Osteoblast (primary cell): Measurements from ENCODE around the gene UBR3. TPM values are rescaled to one million over a fixed set of nuclear protein-coding genes. Genes with fewer than 3 reads are reported as not detected.

Experiments
- DNase-seq: peaks from one replicate; pipeline ENCODE4 v3.0.0; 2011; ENCODE audit warnings: low spot score, mixed read lengths; ENCODE audit not compliant: insufficient read length; ENCODE audit errors: missing footprints
- H2AFZ ChIP-seq: 2 replicates; pipeline ENCODE4 v1.6.0; 2011; ENCODE audit warnings: mild to moderate bottlenecking, low read length
- H3K27ac ChIP-seq: 2 replicates; pipeline ENCODE4 v1.5.1; 2011; ENCODE audit warnings: mild to moderate bottlenecking, low read depth, low read length, moderate library complexity
- H3K27me3 ChIP-seq: 2 replicates; pipeline ENCODE4 v1.6.0; 2012; ENCODE audit warnings: mild to moderate bottlenecking, control low read depth, inconsistent platforms, low read length, moderate library complexity; ENCODE audit not compliant: insufficient read depth
- H3K36me3 ChIP-seq: 2 replicates; pipeline ENCODE4 v1.5.1; 2011; ENCODE audit warnings: mild to moderate bottlenecking, low read length, control low read depth, moderate library complexity; ENCODE audit not compliant: insufficient read depth
- H3K4me1 ChIP-seq: 2 replicates; pipeline ENCODE4 v1.5.1; 2011; ENCODE audit warnings: mild to moderate bottlenecking, low read length, control low read depth, moderate library complexity; ENCODE audit not compliant: insufficient read depth
- H3K4me2 ChIP-seq: 2 replicates; pipeline ENCODE4 v1.6.0; 2011; ENCODE audit warnings: mild to moderate bottlenecking, low read length; ENCODE audit not compliant: insufficient read depth
- H3K4me3 ChIP-seq: fragments of 200-600 bp; sonication (generic); 3 replicates; pipeline ENCODE4 v1.5.1; 2012; ENCODE audit warnings: mild to moderate bottlenecking, low read length, inconsistent platforms; ENCODE audit not compliant: insufficient read depth
- H3K79me2 ChIP-seq: 2 replicates; pipeline ENCODE4 v1.6.0; 2012; ENCODE audit warnings: mild to moderate bottlenecking, low read length, control low read depth, inconsistent platforms; ENCODE audit not compliant: insufficient read depth
- H3K9me3 ChIP-seq: 2 replicates; pipeline ENCODE4 v1.5.1; 2011; ENCODE audit warnings: low read depth, low read length, control low read depth
- H4K20me1 ChIP-seq: 2 replicates; pipeline ENCODE4 v1.6.0; 2012; ENCODE audit warnings: mild to moderate bottlenecking, low read length, control low read depth; ENCODE audit not compliant: insufficient read depth
- CTCF ChIP-seq: IDR thresholded peaks from 2 replicates; pipeline ENCODE4 v1.5.1; 2011; ENCODE audit warnings: mild to moderate bottlenecking, low read depth, low read length, moderate library complexity; ENCODE audit errors: extremely low read depth
- total RNA-seq: library from RNA; depleted of rRNA; stranded (reverse); fragments of >200 nt; gene quantifications from 2 replicates; pipeline ENCODE4 v1.2.3, GENCODE V29; 2012

Gene UBR3
- total RNA-seq, 1 donor: 42.7 TPM

- Histone ChIP-seq H3K27me3 (no peaks in the 10 kb centered on the region), H2AFZ (peak overlapping the region; percentile 83), H3K4me2 (peak overlapping the region; percentile 89), H3K9me3 (no peaks in the 10 kb centered on the region), H3K4me3 (peak overlapping the region; percentile 95), H3K79me2 (peaks cover 75% of the 10 kb centered on the region), H3K36me3 (peaks cover 3% of the 10 kb centered on the region), H3K27ac (peak overlapping the region; percentile 66), H3K4me1 (peaks cover 26% of the 10 kb centered on the region), H4K20me1 (peaks cover 45% of the 10 kb centered on the region)
- TF ChIP-seq CTCF: no peak
- peak; percentile 95 for DNase-seq
Measured at GRCh38 chr2:169828141-169828811, 1.0 kb downstream of the UBR3 start.

- Histone ChIP-seq H3K27me3 (no peaks in the 10 kb centered on the region), H3K79me2 (peaks cover 99% of the 10 kb centered on the region), H4K20me1 (peaks cover 47% of the 10 kb centered on the region), H2AFZ (no peak overlapping the region), H3K36me3 (peaks cover 3% of the 10 kb centered on the region), H3K4me1 (peaks cover 11% of the 10 kb centered on the region), H3K9me3 (no peaks in the 10 kb centered on the region), H3K27ac (no peak overlapping the region), H3K4me2 (no peak overlapping the region), H3K4me3 (no peak overlapping the region)
- TF ChIP-seq CTCF: no peak
- DNase-seq: no peak
Measured at GRCh38 chr2:169834401-169834800, 7.1 kb downstream of the UBR3 start.

GRCh38 chr2:169838743-169839489 lies 11.7 kb downstream of the UBR3 start:
- Histone ChIP-seq H3K9me3 (no peaks in the 10 kb centered on the region), H4K20me1 (peaks cover 37% of the 10 kb centered on the region), H3K4me3 (no peak overlapping the region), H3K4me2 (no peak overlapping the region), H3K27me3 (no peaks in the 10 kb centered on the region), H3K27ac (no peak overlapping the region), H3K36me3 (no peaks in the 10 kb centered on the region), H2AFZ (no peak overlapping the region), H3K79me2 (peaks cover 85% of the 10 kb centered on the region), H3K4me1 (no peaks in the 10 kb centered on the region)
- no peak for DNase-seq
- no peak for TF ChIP-seq CTCF
